Measurements from ENCODE around the gene NDUFS2. TPM values are rescaled to one million over a fixed set of nuclear protein-coding genes. Genes with fewer than 3 reads are reported as not detected.

The NDUFS2 gene
- total and polyA plus RNA-seq, 9 of the 15 experiments (the other 6 are each of a cell fraction or from before 2014, with no cell fraction given): 70.0 to 176 (median 141) TPM

DNA sequence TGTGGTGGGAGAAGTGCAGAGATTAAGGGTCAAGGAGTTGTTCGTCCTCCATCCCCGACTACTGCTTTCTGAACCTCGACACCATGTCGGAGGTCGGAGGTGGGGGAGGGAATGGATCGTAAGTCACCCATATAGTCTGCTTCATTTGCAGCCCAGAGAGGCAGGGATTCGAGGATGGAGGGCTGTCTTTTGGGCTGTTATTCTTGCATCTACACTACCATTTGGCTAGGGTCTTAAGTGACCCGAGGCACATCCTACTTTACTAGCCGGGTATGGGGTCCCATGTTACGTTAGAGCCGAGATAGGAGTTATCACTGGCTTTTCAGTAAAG, 42.3 kb upstream of the NDUFS2 start (continued):
- TF ChIP-seq U2AF2 (optimal IDR thresholded peaks at IDR 0.05; ENCODE audit: low read depth, low read length) (no peak), NR1H2 (CRISPR knock-in tag; IDR thresholded peaks at IDR 0.05) (no peak), CTCFL (IDR thresholded peaks at IDR 0.05; ENCODE audit: borderline replicate concordance, insufficient read depth, low read depth, low read length, poor library complexity, severe bottlenecking) (no peak), ZNF699 (CRISPR knock-in tag; IDR thresholded peaks at IDR 0.05; ENCODE audit: insufficient replicate concordance) (no peak), ZNF785 (CRISPR knock-in tag; IDR thresholded peaks at IDR 0.05) (no peak), SREBF2 (CRISPR knock-in tag; IDR thresholded peaks at IDR 0.05) (0 out of 2 replicates have a peak, but pooled peaks have one; percentile 55), BMI1 (IDR thresholded peaks at IDR 0.05; ENCODE audit: low read length) (no peak), PML (IDR thresholded peaks at IDR 0.05; ENCODE audit: low read length) (no peak), ZNF143 (CRISPR knock-in tag; IDR thresholded peaks at IDR 0.05) (no peak)
- TF ChIP-seq, protein P1, sequence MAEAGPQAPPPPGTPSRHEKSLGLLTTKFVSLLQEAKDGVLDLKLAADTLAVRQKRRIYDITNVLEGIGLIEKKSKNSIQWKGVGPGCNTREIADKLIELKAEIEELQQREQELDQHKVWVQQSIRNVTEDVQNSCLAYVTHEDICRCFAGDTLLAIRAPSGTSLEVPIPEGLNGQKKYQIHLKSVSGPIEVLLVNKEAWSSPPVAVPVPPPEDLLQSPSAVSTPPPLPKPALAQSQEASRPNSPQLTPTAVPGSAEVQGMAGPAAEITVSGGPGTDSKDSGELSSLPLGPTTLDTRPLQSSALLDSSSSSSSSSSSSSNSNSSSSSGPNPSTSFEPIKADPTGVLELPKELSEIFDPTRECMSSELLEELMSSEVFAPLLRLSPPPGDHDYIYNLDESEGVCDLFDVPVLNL (CRISPR knock-in tag; IDR thresholded peaks at IDR 0.05; ENCODE audit: low read depth): 0 out of 2 replicates have a peak, but pooled peaks have one; percentile 36
